Bronchial epithelial cell (primary cell): ENCODE data around the gene OPA3. TPM values are rescaled to one million over a fixed set of nuclear protein-coding genes. Genes with fewer than 3 reads are reported as not detected.

Experiments used
- DNase-seq: peaks from one replicate; pipeline ENCODE4 v3.0.0-alpha.2; 2010; ENCODE audit warnings: low read depth
- FAIRE-seq: peaks from 2 replicates; lab custom pipeline; 2011; peaks lifted over from hg19 to GRCh38; lab: Jason Lieb, UNC
- H3K27me3 ChIP-seq: 2 replicates; pipeline ENCODE4 v1.5.1; 2011; ENCODE audit warnings: low read length; ENCODE audit not compliant: control insufficient read depth, insufficient read depth
- H3K36me3 ChIP-seq: 2 replicates; pipeline ENCODE4 v1.5.1; 2011; ENCODE audit warnings: low read length; ENCODE audit not compliant: control insufficient read depth, insufficient read depth
- H3K4me3 ChIP-seq: 2 replicates; pipeline ENCODE4 v1.5.1; 2011; ENCODE audit warnings: mild to moderate bottlenecking, low read depth, low read length, control low read depth
- CTCF ChIP-seq: IDR thresholded peaks from 2 replicates; pipeline ENCODE4 v1.5.1; 2011; ENCODE audit warnings: mild to moderate bottlenecking, moderate library complexity, low read length, control low read depth, inconsistent platforms; ENCODE audit not compliant: insufficient read depth, severe bottlenecking
- total RNA-seq: library from RNA; depleted of rRNA; stranded (reverse); fragments of >200 nt; gene quantifications from 2 replicates; pipeline ENCODE4 v1.2.1, GENCODE V29; 2014

The OPA3 gene
- total RNA-seq, 1 donor from 2014 or later = 5.3 TPM

- Histone ChIP-seq H3K36me3 (peaks cover 2% of the 10 kb centered on the region), H3K4me3 (no peak overlapping the region), H3K27me3 (no peaks in the 10 kb centered on the region)
- DNase-seq (no peak), FAIRE-seq (no peak)
- TF ChIP-seq CTCF = no peak
These were observed 79.2 kb downstream of the OPA3 start for GRCh38 chr19:45505151-45505995.

DNA sequence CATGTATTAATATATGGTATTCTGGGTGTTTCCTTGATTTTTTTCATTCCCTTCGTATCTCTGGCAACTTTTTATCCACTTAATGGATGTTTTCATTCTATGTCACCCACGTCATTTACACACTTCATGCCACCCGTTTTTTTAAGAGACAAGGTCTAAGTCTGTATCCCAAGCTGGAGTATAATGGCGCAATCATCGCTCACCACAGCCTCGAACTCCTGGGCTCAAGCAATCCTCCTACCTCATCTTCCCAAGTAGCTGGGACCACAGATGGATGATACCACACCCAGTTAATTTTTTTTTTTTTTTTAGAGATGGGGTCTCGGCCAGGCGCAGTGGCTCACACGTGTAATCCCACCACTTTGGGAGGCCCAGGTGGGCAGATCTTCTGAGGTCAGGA, 80.7 kb downstream of the OPA3 start:
- no peaks in the 10 kb centered on the region for H3K36me3 ChIP-seq
- H3K4me3 ChIP-seq = no peak overlapping the region
- no peaks in the 10 kb centered on the region for H3K27me3 ChIP-seq
- TF ChIP-seq CTCF = no peak
- no peak for FAIRE-seq
- no peak for DNase-seq

GRCh38 chr19:45502111-45502510, 82.5 kb downstream of the OPA3 start:
- FAIRE-seq = no peak
- no peak for TF ChIP-seq CTCF

DNA sequence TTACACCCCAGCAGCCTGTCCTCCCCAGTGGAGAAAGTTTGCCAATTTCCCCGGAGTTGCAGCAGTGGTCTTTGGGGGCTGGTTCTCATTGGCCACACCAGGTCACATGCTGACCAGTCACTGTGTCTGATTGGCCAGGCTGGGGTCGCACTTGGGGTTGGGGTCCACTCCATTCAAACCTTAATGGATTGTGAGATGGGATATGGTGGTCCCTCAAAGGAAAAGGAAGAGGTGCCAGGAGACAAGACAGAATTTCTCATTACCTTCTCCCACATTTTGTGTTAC, 82.9 kb downstream of the OPA3 start:
- H3K36me3 ChIP-seq = no peaks in the 10 kb centered on the region
- no peak for TF ChIP-seq CTCF
- H3K27me3 ChIP-seq = no peaks in the 10 kb centered on the region
- no peak for FAIRE-seq
- H3K4me3 ChIP-seq = no peak overlapping the region
- no peak for DNase-seq

More at GRCh38 chr19:45502111-45502510, 82.5 kb downstream of the OPA3 start:
- no peak overlapping the region for H3K4me3 ChIP-seq
- no peaks in the 10 kb centered on the region for H3K27me3 ChIP-seq
- H3K36me3 ChIP-seq = no peaks in the 10 kb centered on the region
- DNase-seq = no peak

- no peak for TF ChIP-seq CTCF
- Histone ChIP-seq H3K4me3 (no peak overlapping the region), H3K27me3 (no peaks in the 10 kb centered on the region), H3K36me3 (no peaks in the 10 kb centered on the region)
- FAIRE-seq = no peak
- DNase-seq = no peak
These were observed 83.5 kb downstream of the OPA3 start for GRCh38 chr19:45500918-45501729.
